Gastroesophageal sphincter (tissue), 4 donors: ENCODE measurements around the gene HSH2D. TPM values are rescaled to one million over a fixed set of nuclear protein-coding genes. Genes with fewer than 3 reads are reported as not detected.

Source experiments
- ATAC-seq: fragments of 150-250 bp; one replicate; pipeline ENCODE4 v1.9.1; 2016; ENCODE audit warnings: mild to moderate bottlenecking, moderate library complexity
- H3K27ac ChIP-seq, 4 donors: fragments of 200-600 bp; sonication (generic) in 3 of 4; 1 replicate in 3 of 4; 2 replicates in 1 of 4; pipeline ENCODE4 v1.5.1; 2016 to 2019
- H3K27me3 ChIP-seq: fragments of 200-600 bp; sonication (generic); one replicate; pipeline ENCODE4 v1.5.1; 2019
- H3K36me3 ChIP-seq, 2 donors: fragments of 200-600 bp; sonication (generic); one replicate each; pipeline ENCODE4 v1.5.1; 2019; ENCODE audit warnings: control low read depth in 1 of 2
- H3K4me1 ChIP-seq, 3 donors: fragments of 200-600 bp; sonication (generic); 1 replicate in 2 of 3; 2 replicates in 1 of 3; pipeline ENCODE4 v1.5.1; 2016 to 2019; ENCODE audit warnings: control low read depth in 2 of 3
- H3K4me3 ChIP-seq, 2 donors: fragments of 200-600 bp; sonication (generic); one replicate each; pipeline ENCODE4 v1.5.1; 2019; ENCODE audit warnings: mild to moderate bottlenecking in 1 of 2, moderate library complexity in 1 of 2
- H3K9me3 ChIP-seq, 3 donors: fragments of 200-600 bp; sonication (generic); one replicate each; pipeline ENCODE4 v1.5.1; 2017 to 2019; ENCODE audit warnings: control low read depth in 2 of 3
- EP300 ChIP-seq: sonication (generic); formaldehyde crosslinking; IDR thresholded peaks from one replicate; pipeline ENCODE4 v1.6.1; 2017; ENCODE audit warnings: antibody characterized with exemption, mild to moderate bottlenecking
- POLR2A ChIP-seq, 2 donors: fragments of 450-650 bp; IDR thresholded peaks; one replicate each; pipeline ENCODE4 v1.6.1; 2017; ENCODE audit warnings: antibody characterized with exemption in 2 of 2, mild to moderate bottlenecking in 2 of 2, moderate library complexity in 1 of 2
- POLR2AphosphoS5 ChIP-seq: sonication (generic); formaldehyde crosslinking; IDR thresholded peaks from one replicate; pipeline ENCODE4 v1.6.1; 2017; ENCODE audit warnings: antibody characterized with exemption
- WGBS, 2 donors: methylation state at CpG; one replicate each; pipeline ENCODE4 v1.1.5; 2018; ENCODE audit warnings: low coverage in 1 of 2; 5-methylcytosine and 5-hydroxymethylcytosine counted together
- total RNA-seq, 4 donors: library from RNA; depleted of rRNA; stranded (reverse); fragments of >200 nt; gene quantifications; one replicate each; pipeline ENCODE4 v1.1.0, GENCODE V29; 2016
- TF ChIP-seq, protein P1 (sequence below), 4 experiments: fragments of 200-600 bp in 2 of 4; fragments of 450-650 bp in 2 of 4; sonication (generic) in 1 of 4; IDR thresholded peaks; one replicate each; pipeline ENCODE4 v1.5.1; 2017 to 2019; ENCODE audit warnings: antibody characterized with exemption in 4 of 4, mild to moderate bottlenecking in 2 of 4, moderate library complexity in 2 of 4

Gene HSH2D
- total RNA-seq, 4 donors from 2014 or later, result 0.87 to 0.94 TPM; not detected in 2

GRCh38 chr19:16146112-16146511 is 2.6 kb downstream of the HSH2D start:
- Histone ChIP-seq H3K9me3 (no peaks in the 10 kb centered on the region), H3K27ac (no peak overlapping the region), H3K27me3 (peaks cover 11% of the 10 kb centered on the region), H3K4me1 (no peaks in the 10 kb centered on the region), H3K36me3 (no peaks in the 10 kb centered on the region), H3K4me3 (no peak overlapping the region)
- ATAC-seq, result no peak
- no peak for TF ChIP-seq EP300
- TF ChIP-seq POLR2AphosphoS5, result no peak
- TF ChIP-seq, protein P1, sequence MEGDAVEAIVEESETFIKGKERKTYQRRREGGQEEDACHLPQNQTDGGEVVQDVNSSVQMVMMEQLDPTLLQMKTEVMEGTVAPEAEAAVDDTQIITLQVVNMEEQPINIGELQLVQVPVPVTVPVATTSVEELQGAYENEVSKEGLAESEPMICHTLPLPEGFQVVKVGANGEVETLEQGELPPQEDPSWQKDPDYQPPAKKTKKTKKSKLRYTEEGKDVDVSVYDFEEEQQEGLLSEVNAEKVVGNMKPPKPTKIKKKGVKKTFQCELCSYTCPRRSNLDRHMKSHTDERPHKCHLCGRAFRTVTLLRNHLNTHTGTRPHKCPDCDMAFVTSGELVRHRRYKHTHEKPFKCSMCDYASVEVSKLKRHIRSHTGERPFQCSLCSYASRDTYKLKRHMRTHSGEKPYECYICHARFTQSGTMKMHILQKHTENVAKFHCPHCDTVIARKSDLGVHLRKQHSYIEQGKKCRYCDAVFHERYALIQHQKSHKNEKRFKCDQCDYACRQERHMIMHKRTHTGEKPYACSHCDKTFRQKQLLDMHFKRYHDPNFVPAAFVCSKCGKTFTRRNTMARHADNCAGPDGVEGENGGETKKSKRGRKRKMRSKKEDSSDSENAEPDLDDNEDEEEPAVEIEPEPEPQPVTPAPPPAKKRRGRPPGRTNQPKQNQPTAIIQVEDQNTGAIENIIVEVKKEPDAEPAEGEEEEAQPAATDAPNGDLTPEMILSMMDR (IDR thresholded peaks at IDR 0.05), result no peak
- no peak for TF ChIP-seq POLR2A (IDR thresholded peaks at IDR 0.05)
- WGBS, 2 donors, result 64 to 73% methylated on average over 2 to 5 of the region's 5 CpGs

GRCh38 chr19:16148443-16149229 is 5.2 kb downstream of the HSH2D start:
- H3K36me3 ChIP-seq, result no peaks in the 10 kb centered on the region
- peaks cover 6% of the 10 kb centered on the region for H3K27me3 ChIP-seq
- TF ChIP-seq EP300, result no peak
- TF ChIP-seq POLR2AphosphoS5, result no peak
- TF ChIP-seq, protein P1 (IDR thresholded peaks at IDR 0.05), result no peak
- TF ChIP-seq POLR2A (IDR thresholded peaks at IDR 0.05), result no peak
- no peak overlapping the region for H3K4me3 ChIP-seq
- no peaks in the 10 kb centered on the region for H3K4me1 ChIP-seq
- no peak for ATAC-seq
- no peaks in the 10 kb centered on the region for H3K9me3 ChIP-seq
- 92% methylated on average over 2 of the region's 8 CpGs; no CpG with 5 or more reads in 1 of the 2 donors for WGBS, 2 donors
- no peak overlapping the region for H3K27ac ChIP-seq

DNA sequence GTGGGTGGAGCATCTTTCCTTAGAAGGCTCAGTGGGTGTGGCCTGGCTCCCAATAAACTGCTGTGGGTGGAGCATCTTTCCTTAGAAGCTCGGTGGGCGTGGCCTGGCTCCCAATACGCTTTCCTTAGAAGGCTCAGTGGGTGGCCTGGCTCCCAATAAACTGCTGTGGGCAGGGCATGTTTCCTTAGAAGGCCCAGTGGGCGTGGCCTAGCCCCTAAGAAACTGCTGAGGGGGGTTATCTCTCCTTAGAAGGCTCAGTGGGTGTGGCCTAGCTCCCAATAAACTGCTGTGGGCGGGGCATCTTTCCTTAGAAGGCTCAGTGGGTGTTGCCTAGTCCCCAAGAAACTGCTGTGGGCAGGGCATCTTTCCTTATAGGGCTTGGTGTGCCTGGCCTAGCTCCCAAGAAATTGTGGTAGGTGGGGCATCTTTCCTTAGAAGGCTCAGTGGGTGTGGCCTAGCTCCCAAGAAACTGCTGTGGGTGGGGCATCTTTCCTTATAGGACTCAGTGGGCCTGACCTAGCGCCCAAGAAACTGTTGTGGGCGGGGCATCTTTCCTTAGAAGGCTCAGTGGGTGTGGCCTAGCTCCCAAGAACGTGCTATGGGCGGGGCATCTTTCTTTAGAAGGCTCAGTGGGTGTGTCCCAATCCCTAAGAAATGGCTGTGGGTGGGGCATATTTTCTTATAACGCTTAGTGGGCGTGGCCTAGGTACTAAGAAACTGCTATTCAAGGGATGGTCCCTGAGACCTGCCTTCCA is 10.3 kb downstream of the HSH2D start:
- H3K27me3 ChIP-seq, result no peaks in the 10 kb centered on the region
- TF ChIP-seq POLR2AphosphoS5 (no peak), POLR2A (IDR thresholded peaks at IDR 0.05) (no peak), EP300 (no peak)
- TF ChIP-seq, protein P1 (IDR thresholded peaks at IDR 0.05), result no peak
- H3K4me1 ChIP-seq, result no peaks in the 10 kb centered on the region
- 81 to 100% methylated on average over 2 to 5 of the region's 11 CpGs for WGBS, 2 donors
- no peak for ATAC-seq
- no peak overlapping the region for H3K27ac ChIP-seq
- H3K36me3 ChIP-seq, result no peaks in the 10 kb centered on the region
- H3K9me3 ChIP-seq, result no peaks in the 10 kb centered on the region
- H3K4me3 ChIP-seq, result no peak overlapping the region

DNA sequence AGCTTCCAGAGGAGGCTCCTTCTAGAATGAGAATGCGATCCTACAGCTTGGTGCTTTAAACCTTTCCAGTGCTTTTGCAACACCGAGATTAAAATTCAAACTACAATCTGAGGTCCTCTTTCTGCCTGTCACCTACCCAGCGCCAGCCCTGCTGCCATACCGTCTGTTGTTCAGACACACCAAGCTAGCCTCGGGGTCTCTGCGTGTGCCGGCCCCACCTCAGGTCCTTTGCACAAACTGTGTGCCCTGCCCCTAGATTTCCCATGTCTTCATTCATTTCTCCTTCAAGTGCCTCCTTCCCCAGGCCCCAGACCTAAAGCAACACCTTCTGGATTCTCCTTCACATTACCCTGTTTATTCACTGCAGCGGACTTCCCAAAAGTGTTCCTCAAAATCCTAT is 11.1 kb downstream of the HSH2D start:
- Histone ChIP-seq H3K27me3 (no peaks in the 10 kb centered on the region), H3K4me1 (no peaks in the 10 kb centered on the region), H3K4me3 (no peak overlapping the region), H3K27ac (no peak overlapping the region), H3K36me3 (no peaks in the 10 kb centered on the region), H3K9me3 (no peaks in the 10 kb centered on the region)
- WGBS, 2 donors, result 92 to 100% methylated on average over 4 to 8 of the region's 8 CpGs
- ATAC-seq, result no peak
- TF ChIP-seq POLR2A (IDR thresholded peaks at IDR 0.05), result no peak
- TF ChIP-seq, protein P1 (IDR thresholded peaks at IDR 0.05), result no peak
- TF ChIP-seq EP300, result no peak
- no peak for TF ChIP-seq POLR2AphosphoS5
